K562 (cell line): Measurements from ENCODE around the gene BLM.

Source experiments
- NR3C1 ChIP-seq: sonication (generic); formaldehyde crosslinking; IDR thresholded peaks from 2 replicates; pipeline ENCODE4 v1.8.1; 2022; ENCODE audit warnings: missing genetic modification reagents
- YY1 ChIP-seq, 3 experiments: IDR thresholded peaks; 2 replicates each; pipeline ENCODE4 v1.6.1; 2011; ENCODE audit warnings: low read length in 2 of 3, mild to moderate bottlenecking in 2 of 3, moderate library complexity in 2 of 3, borderline replicate concordance in 1 of 3, control low read depth in 1 of 3, low read depth in 1 of 3; ENCODE audit not compliant: insufficient read depth in 3 of 3, insufficient replicate concordance in 2 of 3, control insufficient read depth in 1 of 3, insufficient read length in 1 of 3; ENCODE audit errors: extremely low read depth in 1 of 3
- TF ChIP-seq, protein P1 (sequence below), 3 experiments: IDR thresholded peaks in 2 of 3; conservative IDR thresholded peaks in 1 of 3; 2 replicates each; pipeline ENCODE4 v1.5.1; 2011 to 2012; ENCODE audit warnings: low read length in 3 of 3, mild to moderate bottlenecking in 3 of 3, control low read depth in 2 of 3, improper control_type of control experiment in 1 of 3, inconsistent platforms in 1 of 3, low read depth in 1 of 3, mixed read lengths in 1 of 3, moderate library complexity in 1 of 3; ENCODE audit not compliant: insufficient read depth in 2 of 3

DNA sequence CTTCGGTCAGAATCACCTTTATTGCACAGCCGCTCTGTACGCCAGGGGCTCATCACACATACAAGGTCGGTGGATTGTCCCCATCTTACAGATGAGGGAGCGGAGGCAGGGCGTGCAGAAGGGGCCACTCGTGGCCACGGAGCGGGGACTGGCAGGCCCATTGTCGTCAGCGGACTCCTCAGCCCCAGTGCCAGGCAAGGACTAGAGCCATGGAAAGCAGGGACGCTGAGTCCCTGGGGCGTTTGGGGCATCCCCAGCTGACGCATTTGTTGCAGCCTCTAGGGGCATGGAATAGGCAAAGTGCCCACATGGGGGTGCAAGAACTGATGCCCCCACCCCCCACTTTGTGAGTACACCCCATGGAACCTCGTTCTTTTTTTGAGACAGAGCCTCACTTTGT is 121.4 kb downstream of the BLM start:
- TF ChIP-seq YY1 (IDR thresholded peaks at IDR 0.05; ENCODE audit: borderline replicate concordance in 1 of 3, control insufficient read depth in 1 of 3, extremely low read depth in 1 of 3, insufficient read depth in 3 of 3, insufficient read length in 1 of 3, insufficient replicate concordance in 2 of 3, low read depth in 1 of 3, low read length in 2 of 3) = no peak
- TF ChIP-seq, protein P1, sequence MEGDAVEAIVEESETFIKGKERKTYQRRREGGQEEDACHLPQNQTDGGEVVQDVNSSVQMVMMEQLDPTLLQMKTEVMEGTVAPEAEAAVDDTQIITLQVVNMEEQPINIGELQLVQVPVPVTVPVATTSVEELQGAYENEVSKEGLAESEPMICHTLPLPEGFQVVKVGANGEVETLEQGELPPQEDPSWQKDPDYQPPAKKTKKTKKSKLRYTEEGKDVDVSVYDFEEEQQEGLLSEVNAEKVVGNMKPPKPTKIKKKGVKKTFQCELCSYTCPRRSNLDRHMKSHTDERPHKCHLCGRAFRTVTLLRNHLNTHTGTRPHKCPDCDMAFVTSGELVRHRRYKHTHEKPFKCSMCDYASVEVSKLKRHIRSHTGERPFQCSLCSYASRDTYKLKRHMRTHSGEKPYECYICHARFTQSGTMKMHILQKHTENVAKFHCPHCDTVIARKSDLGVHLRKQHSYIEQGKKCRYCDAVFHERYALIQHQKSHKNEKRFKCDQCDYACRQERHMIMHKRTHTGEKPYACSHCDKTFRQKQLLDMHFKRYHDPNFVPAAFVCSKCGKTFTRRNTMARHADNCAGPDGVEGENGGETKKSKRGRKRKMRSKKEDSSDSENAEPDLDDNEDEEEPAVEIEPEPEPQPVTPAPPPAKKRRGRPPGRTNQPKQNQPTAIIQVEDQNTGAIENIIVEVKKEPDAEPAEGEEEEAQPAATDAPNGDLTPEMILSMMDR (IDR thresholded peaks at IDR 0.05 in 2 of 3, conservative IDR thresholded peaks at IDR 0.05 in 1 of 3; ENCODE audit: insufficient read depth in 2 of 3, low read depth in 1 of 3, low read length in 3 of 3) = no peak
- no peak for TF ChIP-seq NR3C1 (CRISPR knock-in tag)
